H1 (cell line): ENCODE measurements around the gene CTH. TPM values are rescaled to one million over a fixed set of nuclear protein-coding genes. Genes with fewer than 3 reads are reported as not detected.

Source experiments
- ASH2L ChIP-seq: fragments of 200-600, 300-600 bp; sonication (generic); IDR thresholded peaks from one replicate; pipeline ENCODE4 v1.7.1; 2017; ENCODE audit warnings: low read length
- CBX8 ChIP-seq: fragments of 300-800, 300-1000 bp; sonication (generic); IDR thresholded peaks from 2 replicates; pipeline ENCODE4 v1.7.1; 2016; ENCODE audit warnings: low read depth, low read length, borderline replicate concordance
- CHD7 ChIP-seq: fragments of 300-600 bp; sonication (generic); IDR thresholded peaks from 2 replicates; pipeline ENCODE4 v1.7.1; 2012; ENCODE audit warnings: low read length, moderate library complexity, mild to moderate bottlenecking, inconsistent platforms; ENCODE audit not compliant: insufficient replicate concordance
- HDAC6 ChIP-seq: IDR thresholded peaks from one replicate; pipeline ENCODE4 v1.7.1; 2012; ENCODE audit warnings: low read depth, mild to moderate bottlenecking, inconsistent platforms, low read length, moderate library complexity
- polyA plus RNA-seq, 7 experiments: library from polyadenylated mRNA; depleted of rRNA in 3 of 7; stranded (reverse) in 5 of 7; unstranded in 2 of 7; fragments of >200 nt in 5 of 7; fragments of 200-250 nt in 2 of 7; gene quantifications; 1 replicate in 5 of 7; 2 replicates in 1 of 7; 4 replicates in 1 of 7; pipeline versions ENCODE4 v1.2.1 to v1.2.3, GENCODE V29; 2011 to 2013; ENCODE audit warnings: missing spikeins in 2 of 7, mixed read lengths in 2 of 7
- total RNA-seq: library from RNA; stranded (reverse); fragmentation: NEBNext Ultra II Directional; extraction: Animal tissue kit (Norgen Biotek cat#: 25700); gene quantifications from 2 replicates; pipeline ENCODE4 v1.2.1, GENCODE V29; 2021

CTH gene
- total and polyA plus RNA-seq, 2 of the 8 experiments (the other 6 are each of a cell fraction or from before 2014, with no cell fraction given): 31.7 to 33.2 TPM

DNA sequence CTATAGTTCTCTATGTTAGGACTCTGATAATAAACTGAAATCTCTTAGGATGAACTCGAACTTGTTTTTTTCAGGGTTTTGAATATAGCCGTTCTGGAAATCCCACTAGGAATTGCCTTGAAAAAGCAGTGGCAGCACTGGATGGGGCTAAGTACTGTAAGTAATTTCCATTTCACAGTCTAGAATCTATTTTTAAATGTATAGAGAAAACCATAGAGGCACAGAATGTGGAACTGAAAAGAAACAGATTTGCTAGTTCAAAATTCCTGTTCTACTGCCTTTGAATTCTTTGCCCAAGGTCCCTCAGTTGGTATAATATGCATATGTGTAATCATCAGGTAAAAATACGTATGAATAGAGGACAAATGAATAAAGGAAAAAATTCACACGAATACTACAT is 4.8 kb downstream of the CTH start (continued):
- TF ChIP-seq CHD7 (no peak), HDAC6 (no peak), CBX8 (no peak), ASH2L (no peak)
